HG03571 (cell line): ENCODE results near the gene C19orf73.
"Not testable (repeated sequence)": the region's sequence is repeated elsewhere in the genome, so short reads cannot be mapped to it uniquely, and the experiment has no call there.

Experiments used
- ATAC-seq: cut with Tn5 transposase; IDR thresholded peaks from one replicate; pipeline ENCODE4 v1.9.1; 2021; ENCODE audit not compliant: unreplicated experiment

The C19orf73 gene

DNA sequence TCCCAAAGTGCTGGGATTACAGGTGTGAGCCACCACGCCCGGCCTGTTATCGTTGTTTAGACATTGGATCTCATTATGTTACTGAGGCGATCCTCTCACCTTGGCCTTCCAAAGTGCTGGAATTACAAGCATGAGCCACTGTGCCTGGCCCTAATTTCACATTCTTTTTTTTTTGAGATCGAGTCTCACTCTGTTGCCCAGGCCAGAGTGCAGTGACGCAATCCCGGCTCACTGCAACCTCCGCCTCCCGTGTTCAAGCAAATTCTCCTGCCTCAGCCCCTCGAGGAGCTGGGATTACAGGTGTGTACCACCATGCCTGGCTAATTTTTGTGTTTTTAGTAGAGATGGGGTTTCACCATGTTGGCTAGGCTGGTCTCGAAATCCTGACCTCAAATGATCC lies 4.3 kb upstream of the C19orf73 start:
- not testable (repeated sequence) for ATAC-seq

DNA sequence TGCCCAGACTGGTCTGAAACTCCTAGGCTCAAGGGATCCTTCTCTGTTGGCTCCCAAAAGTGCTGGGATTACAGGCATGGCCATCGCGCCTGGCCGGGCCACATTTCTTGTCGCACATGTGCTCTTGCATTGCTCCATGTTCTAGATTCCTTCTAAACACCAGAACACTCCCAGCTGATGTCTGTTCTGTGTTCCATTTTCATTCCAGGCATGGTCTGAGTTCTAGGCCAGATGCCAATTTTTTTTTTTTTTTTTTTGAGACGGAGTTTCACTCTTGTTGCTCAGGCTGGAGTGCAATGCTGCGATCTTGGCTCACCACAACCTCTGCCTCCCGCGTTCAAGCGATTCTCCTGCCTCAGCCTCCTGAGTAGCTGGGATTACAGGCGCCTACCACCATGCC lies 2.9 kb upstream of the C19orf73 start:
- ATAC-seq, result not testable (repeated sequence)

DNA sequence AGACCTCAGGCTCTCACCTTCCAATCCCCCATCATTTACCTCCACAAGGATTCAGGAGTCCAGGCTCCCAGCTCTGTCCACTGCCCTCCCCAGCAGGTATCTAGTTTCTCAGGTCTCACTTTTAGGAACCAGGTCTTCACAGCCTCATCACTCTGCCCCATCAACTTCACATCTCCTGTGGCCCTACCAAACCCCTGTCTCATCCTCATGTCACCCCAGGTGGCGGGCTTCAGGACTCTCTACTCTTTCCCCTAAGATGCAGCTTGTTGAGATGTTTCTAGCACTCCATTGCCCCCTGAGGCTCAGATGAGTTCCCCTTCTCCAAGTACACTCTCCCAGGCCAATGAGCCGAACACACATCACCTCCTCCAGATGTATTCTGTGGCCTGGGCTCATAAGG lies 1.9 kb upstream of the C19orf73 start:
- ATAC-seq, result no peak

GRCh38 chr19:49120325-49120683 lies 1.4 kb upstream of the C19orf73 start:
- ATAC-seq, result no peak

GRCh38 chr19:49119411-49120324 lies 725 bp upstream of the C19orf73 start, which contains the start of gene PPFIA3:
Gene PPFIA3 (plus strand): TSS chr19:49119544. CDS start chr19:49127874, 8,330 bp downstream.
- ATAC-seq, result no peak

GRCh38 chr19:49117677-49118564 lies 1.0 kb downstream of the C19orf73 start:
- ATAC-seq, result no peak

GRCh38 chr19:49116544-49116943 lies 2.4 kb downstream of the C19orf73 start:
- no peak for ATAC-seq

GRCh38 chr19:49114630-49115363 lies 4.1 kb downstream of the C19orf73 start:
- ATAC-seq, result no peak

GRCh38 chr19:49113762-49114629 lies 4.9 kb downstream of the C19orf73 start, which contains the start of gene LIN7B:
Gene LIN7B (plus strand): TSS chr19:49114370. CDS start chr19:49114405, 35 bp downstream.
- no peak for ATAC-seq

DNA sequence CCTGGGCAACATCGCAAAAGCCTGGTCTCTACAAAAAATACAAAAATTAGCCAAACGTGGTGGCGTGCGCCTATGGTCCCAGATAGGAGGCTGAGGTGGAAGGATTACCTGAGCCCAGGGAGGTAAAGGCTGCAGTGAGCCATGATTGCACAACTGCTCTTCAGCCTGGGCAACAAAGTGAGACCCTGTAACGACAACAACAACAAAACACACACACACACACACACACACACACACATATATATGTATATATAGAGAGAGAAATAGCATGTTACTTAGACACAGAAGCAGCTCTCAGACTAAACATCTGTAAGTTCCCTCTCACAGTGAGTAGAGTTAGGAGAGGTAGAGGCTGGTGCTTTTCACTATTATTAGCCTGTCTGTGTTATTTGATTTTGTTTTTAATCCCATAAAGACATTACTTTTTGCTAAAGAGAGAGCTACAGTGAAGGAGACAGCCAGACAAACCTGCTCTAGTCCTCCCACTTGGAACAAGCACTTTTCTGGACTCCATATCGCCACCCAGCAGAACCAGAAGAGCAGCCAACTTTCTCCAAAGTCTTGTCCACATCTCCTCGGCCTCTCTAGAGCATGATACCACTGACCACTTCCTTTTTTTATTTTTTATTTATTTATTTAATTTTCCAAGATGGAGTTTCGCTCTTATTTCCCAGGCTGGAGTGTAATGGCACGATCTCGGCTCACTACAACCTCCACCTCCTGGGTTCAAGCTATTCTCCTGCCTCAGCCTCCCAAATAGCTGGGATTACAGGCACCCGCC lies 7.5 kb downstream of the C19orf73 start:
- no peak for ATAC-seq

- ATAC-seq, result no peak
These were observed 8.4 kb downstream of the C19orf73 start for GRCh38 chr19:49110567-49110966.

DNA sequence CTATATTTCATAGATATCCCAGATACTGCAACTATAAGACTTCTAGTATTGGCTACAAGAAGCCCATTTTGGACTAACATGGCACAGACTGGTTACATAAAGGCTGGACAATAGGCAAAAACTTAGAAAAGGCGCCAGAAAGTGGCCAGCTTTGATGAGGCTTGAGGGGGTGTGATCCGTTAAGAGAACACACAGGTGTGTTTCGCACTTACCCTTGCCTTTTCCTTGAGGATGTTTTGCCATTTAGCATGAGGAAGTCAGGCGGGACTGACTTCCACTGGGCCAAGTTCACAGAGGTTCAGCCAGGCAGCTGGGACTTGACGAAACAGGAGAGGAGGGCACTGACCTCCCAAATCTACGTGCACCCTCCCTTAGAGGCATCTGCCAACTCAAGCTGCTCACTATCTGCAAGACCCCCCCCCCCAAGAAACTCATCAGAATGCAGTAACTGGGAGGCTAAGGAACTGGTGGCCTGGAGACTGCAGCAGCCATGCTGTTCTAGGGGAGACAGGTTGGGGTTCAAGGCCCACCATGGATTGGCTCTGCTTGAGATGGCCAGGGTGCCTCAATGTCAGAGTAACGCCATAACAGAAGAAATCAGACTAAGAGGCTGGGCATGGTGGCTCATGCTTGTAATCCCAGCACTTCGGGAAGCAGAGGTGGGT lies 9.2 kb downstream of the C19orf73 start:
- no peak for ATAC-seq

DNA sequence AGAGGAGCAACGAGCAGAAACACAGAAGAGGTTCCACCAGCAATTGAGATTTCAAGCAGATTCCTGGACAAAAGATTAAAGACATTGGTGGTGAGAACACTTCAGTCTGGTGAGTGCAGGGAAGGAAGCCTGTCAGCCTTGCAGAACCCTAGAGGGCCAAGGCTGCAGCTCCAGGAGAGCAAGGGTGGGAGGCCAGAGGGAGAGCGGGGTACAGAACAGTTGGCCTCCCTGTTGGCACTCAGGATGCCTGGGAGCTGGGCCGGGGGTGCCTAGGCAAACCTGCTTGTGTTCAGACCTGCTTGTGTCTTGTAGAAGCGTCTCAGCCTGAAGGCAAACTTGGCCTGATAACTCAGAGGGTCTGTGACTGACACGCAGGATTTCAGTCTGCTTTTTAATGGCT lies 9.9 kb downstream of the C19orf73 start:
- ATAC-seq, result no peak

DNA sequence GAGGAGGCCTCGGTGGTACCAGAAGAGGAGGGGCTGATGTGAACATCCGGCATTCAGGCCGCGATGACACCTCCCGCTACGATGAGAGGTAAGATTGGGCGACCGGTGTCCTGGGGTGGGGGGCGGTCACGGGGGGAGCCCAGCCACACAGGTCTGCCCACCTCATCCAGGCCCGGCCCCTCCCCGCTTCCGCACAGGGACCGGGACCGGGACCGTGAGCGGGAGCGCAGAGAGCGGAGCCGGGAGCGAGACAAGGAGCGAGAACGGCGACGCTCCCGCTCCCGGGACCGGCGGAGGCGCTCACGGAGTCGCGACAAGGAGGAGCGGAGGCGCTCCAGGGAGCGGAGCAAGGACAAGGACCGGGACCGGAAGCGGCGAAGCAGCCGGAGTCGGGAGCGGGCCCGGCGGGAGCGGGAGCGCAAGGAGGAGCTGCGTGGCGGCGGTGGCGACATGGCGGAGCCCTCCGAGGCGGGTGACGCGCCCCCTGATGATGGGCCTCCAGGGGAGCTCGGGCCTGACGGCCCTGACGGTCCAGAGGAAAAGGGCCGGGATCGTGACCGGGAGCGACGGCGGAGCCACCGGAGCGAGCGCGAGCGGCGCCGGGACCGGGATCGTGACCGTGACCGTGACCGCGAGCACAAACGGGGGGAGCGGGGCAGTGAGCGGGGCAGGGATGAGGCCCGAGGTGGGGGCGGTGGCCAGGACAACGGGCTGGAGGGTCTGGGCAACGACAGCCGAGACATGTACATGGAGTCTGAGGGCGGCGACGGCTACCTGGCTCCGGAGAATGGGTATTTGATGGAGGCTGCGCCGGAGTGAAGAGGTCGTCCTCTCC lies 11.1 kb downstream of the C19orf73 start:
- ATAC-seq, result no peak

- ATAC-seq, result no peak
These were observed 12.3 kb downstream of the C19orf73 start for GRCh38 chr19:49106648-49107135.

DNA sequence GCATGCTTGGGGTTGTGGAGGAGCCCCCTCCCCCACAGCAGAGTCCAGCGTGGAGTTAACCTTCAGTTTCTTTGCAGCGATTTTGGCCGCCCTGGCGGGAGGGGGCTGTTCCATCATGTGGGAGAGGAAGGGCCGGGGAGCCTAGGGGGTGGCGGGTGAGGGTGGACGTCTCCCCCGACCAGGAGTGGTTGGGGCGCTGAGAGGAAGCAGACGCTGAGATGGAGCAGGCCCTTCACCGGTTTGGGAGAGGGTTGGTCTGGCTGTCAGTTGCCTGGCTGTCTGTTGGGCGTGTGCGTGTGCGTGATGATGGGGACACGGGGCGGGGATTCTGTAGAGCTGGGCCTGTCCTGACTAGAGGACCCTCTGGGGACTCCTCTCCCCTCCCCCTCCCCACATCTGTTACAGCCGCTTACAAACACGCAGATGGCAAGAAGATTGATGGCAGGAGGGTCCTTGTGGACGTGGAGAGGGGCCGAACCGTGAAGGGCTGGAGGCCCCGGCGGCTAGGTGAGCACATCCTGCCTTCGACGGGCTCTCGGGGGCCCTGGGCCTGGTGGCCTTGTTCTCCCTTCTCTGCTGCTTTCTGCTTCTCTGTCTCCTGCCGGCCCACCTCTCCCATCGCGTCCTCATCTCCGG lies 14.6 kb downstream of the C19orf73 start:
- ATAC-seq, result no peak
